CD4-positive, alpha-beta T cell treated with Interleukin-10 for 1 hour (primary cell): ENCODE results near the gene MLLT6.

Source experiments
- DNase-seq: peaks from one replicate; pipeline ENCODE4 v3.0.0-alpha.2; 2020

Gene MLLT6

DNA sequence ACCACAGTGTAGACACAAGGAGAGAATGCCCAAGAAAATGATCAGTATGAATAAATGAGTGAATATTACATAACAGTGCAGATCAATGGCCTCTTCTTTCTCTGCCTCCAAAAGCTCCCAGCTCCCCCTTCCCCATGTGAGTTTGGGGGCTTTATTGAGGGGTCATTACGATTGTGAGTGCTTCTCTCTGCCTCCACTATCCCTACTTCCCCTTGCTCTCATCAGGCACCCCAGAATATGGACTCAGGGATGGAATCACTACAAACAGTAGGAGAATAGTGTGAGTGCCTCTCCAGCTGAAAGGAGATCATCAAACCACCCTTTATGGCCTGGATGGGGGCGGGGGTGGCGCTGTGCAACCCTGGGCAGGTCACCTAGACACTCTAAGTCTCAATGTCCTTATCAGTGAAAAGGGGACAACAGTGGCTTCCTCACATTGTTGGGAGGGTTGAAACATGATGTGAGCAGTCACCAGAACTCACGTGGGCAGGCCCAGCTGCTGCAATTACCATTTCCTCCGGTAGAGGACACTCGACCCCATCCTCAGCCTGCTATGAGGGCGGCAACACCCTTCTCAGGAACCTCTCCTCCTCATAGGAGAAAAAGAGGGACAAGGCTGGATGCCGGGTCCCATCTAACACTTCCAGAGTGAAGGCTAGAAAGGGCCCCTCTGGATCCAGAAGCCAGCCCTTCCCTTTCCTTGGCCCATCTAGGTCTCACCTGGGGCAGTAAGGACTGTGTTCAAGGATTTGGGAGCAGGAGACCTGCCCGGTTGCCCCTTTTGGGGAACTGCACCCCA is 28.2 kb upstream of the MLLT6 start:
- peak; percentile 86 for DNase-seq

DNA sequence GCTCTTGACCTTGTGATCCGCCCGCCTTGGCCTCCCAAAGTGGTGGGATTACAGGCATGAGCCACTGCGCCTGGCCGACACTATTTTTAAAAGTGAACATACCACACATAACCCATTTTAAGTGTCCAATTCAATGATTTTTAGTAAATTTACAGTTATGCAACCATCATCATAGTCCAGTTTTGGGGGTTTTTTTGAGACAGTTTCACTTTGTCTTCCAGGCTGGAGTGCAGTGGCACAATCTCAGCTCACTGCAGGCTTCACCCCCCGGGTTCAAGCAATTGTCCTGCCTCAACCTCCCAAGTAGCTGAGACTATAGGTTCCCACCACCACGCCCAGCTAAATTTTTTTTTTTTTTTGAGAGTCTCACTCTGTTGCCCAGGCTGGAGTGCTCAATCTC is 27.3 kb upstream of the MLLT6 start:
- DNase-seq, result no peak

- DNase-seq, result no peak
These were observed 24.0 kb upstream of the MLLT6 start for GRCh38 chr17:38681096-38681495.

DNA sequence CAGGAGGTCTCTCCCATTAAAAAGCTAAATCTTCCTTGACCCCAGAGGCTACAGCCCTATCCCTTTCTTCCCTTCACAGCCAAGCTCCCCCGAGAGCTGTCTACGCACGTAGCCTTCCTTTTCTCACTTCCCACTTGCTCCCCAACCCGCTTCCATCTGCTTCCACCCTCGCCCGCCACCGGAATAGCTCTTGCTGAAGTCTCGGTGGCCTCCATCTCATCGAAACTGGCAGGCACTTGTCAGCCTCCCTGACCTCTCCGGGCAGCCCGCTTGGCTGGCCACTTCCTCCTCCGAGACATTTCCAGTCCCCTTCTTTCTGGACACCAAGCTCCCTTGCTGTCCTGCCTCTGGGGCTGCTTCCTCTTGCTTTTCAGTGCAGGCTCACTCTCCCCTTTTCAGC is 19.6 kb upstream of the MLLT6 start:
- DNase-seq, result no peak

- DNase-seq, result no peak
These were observed 17.8 kb upstream of the MLLT6 start for GRCh38 chr17:38687286-38687685.

GRCh38 chr17:38690386-38690785 is 14.7 kb upstream of the MLLT6 start:
- no peak for DNase-seq

- no peak for DNase-seq
These were observed 13.9 kb upstream of the MLLT6 start for GRCh38 chr17:38691154-38691553.

DNA sequence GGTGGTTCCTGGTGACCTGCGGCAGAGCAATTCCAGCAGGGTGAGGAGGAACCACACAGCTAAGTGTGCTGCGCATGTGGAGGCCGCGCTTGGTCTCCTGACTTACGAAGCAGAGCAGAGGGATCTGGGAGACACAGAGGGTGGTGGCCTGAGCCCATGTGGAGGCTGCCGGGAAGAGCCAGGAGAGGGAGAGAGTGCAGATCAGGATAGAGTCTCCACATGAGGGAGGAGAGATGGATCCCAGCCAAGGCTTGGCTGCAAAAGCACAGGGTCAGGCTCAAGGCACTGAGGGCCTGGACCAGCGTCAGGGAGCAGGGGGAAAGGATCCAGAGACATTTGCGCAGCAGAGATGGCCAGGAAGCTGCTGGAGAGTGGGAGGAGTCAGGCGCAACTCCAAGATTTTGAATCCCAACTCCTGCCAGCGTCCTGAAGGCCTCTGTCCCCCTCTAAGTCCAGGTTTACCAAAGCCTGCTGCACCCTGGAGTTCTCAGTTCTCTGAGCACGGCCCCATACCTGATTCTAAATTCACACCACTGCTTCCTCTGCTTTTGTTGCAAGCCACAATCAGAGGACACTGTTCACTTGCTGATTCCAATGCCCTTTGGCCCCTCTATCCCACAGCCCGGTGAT is 11.3 kb upstream of the MLLT6 start:
- DNase-seq, result no peak

GRCh38 chr17:38697061-38697820 is 7.8 kb upstream of the MLLT6 start:
- DNase-seq, result no peak

GRCh38 chr17:38698760-38699159 is 6.3 kb upstream of the MLLT6 start:
- no peak for DNase-seq

GRCh38 chr17:38701504-38702165 is 3.4 kb upstream of the MLLT6 start:
- DNase-seq, result peak; percentile 84

GRCh38 chr17:38702166-38702915 is 2.7 kb upstream of the MLLT6 start:
- DNase-seq, result peak; percentile 87

DNA sequence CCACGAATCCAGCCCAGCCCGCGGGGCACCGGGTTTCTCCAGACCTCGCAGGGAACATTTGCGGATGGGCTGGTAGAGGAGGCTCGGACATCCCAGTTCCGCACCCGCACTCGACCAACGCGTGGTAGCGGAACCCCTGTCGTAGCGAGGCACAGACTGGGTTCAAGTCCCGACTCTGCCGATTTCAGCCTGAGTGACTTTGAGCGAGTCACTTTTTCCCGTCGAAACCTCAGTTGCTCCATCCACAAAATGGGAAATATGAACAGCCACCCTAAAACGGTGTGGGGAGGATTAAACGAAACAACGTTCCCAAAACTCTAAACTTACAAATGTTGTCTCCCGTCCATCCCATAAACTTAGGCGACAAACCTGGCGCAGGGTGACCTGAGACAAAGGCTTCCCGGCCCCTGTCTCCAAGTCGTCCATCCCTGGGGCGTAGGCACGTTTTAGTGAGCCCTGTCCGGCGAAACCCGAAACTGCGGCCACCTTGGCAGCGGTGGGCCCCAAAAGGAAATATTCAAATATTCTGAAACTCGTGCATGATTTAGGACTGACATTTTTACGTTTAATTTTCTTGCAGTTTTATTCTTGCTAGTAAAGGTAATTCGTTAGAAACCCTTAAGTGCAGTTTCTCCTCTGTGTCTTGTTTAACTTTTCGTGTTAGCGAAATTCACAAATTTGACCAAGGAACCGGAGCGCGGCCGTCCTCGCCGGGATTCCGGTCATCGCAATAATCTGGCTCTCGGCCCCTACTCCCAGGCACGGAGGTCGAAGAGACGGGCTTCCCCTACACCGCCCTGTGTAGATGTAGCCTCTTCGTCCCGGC is 1.9 kb upstream of the MLLT6 start:
- DNase-seq, result no peak

DNA sequence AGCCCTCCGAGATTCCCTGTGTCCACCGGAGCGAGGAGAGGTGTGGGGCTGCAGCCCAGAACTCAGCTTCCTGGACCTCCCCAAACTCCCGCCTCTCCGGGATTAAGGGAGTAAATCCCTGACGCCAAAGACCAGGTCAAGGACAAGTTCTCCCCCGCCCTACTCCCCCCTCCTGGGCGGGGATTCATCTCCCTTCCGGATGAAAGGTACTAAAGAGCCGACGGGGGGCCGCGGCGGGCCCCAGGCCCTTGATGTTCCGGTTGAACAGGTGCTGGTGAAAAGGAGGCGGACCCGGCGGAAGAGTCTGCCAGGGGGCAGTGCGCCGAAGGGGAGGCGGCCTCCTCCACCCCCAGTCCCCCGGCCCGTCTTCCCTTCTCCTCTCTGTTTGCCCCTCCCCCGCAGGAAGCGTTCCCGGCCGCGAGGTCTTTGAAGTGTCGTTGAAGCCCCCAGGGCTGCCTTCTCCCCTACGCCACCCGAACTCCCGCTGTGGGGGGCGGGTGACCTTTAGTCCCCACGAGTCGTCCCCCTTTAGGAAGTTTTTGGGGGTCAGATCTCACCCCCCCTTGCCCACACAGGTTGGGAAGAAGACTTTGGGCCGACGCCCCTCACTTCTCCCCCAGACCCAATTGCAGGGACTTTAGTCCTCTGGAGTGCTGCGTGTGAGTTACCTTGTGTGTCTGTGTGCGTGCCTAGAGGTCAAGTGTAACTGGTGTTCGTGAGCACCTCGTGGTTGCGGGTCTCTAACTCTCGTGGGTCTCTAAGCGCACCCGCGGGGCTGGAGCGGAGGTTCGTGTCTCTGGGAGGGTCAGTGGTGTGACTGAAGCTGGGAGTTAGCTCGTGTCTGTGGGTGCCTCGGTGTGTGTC is 1.1 kb upstream of the MLLT6 start:
- peak; percentile 79 for DNase-seq

- DNase-seq, result no peak
These were observed 390 bp downstream of the MLLT6 start for GRCh38 chr17:38705523-38705802.

DNA sequence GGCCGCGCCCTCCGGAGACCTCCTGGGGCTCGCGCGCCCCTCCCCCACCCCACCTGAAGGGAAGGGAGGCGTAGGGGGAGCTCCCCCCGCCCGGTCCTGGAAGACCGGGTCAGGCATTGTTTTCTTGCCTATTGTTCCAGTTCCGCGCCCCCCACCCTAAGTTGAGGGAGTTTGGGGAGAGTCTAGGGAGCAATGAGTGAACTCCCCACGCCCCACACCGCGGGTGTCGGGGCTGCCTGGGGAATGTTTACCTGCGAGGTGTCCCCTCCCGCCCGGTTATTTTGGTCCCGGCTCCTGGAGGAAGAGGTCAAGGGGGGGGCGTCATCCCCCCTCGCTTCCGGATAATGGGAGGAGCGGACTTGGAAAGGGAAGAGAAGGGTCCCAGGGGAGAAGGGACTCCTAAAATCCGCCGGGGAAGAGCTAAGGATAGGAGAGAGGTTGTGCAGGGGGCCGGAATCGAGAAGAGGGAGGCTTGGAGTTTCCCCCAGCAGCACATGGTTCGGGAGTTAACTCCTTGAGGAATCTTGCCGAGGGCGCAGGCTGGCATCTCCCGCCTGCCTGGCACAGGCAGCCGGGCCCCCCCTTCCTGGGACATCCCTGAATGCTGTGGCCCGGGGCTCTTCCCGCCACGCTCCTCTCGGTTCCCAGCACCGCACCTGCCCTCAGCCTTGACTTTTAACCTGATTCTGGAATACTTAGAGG is 881 bp downstream of the MLLT6 start:
- no peak for DNase-seq

GRCh38 chr17:38706505-38707216 is 1.6 kb downstream of the MLLT6 start:
- peak; percentile 50 for DNase-seq

GRCh38 chr17:38707678-38708351 is 2.7 kb downstream of the MLLT6 start:
- no peak for DNase-seq
